Measurements from ENCODE around the gene PAPOLG.
A peak's percentile ranks its signal among the peaks of the same experiment; 100 is the strongest.
"Not testable (repeated sequence)": the region's sequence is repeated elsewhere in the genome, so short reads cannot be mapped to it uniquely, and the experiment has no call there.

The PAPOLG gene

GRCh38 chr2:60778352-60778751 lies 22.3 kb downstream of the PAPOLG start:
- no peak for DNase-seq

- no peak for DNase-seq
These were observed 23.4 kb downstream of the PAPOLG start for GRCh38 chr2:60779426-60779825.

- no peak for DNase-seq
These were observed 24.7 kb downstream of the PAPOLG start for GRCh38 chr2:60780721-60781120.

- no peak for DNase-seq
These were observed 37.1 kb downstream of the PAPOLG start for GRCh38 chr2:60793169-60793568.

GRCh38 chr2:60794271-60794863 lies 38.3 kb downstream of the PAPOLG start:
- DNase-seq: peak; percentile 21

GRCh38 chr2:60796573-60797509 lies 40.8 kb downstream of the PAPOLG start:
- no peak for DNase-seq

- no peak for DNase-seq
These were observed 48.4 kb downstream of the PAPOLG start for GRCh38 chr2:60804473-60804872.

- no peak for DNase-seq
These were observed 50.5 kb downstream of the PAPOLG start for GRCh38 chr2:60806595-60806987.

- DNase-seq: no peak
These were observed 51.1 kb downstream of the PAPOLG start for GRCh38 chr2:60806988-60807681.

- DNase-seq: no peak
These were observed 52.3 kb downstream of the PAPOLG start for GRCh38 chr2:60808330-60808801.

GRCh38 chr2:60811491-60812375 lies 55.7 kb downstream of the PAPOLG start:
- DNase-seq: no peak

GRCh38 chr2:60817191-60817590 lies 61.1 kb downstream of the PAPOLG start:
- not testable (repeated sequence) for DNase-seq

GRCh38 chr2:60818272-60818671 lies 62.2 kb downstream of the PAPOLG start:
- DNase-seq: no peak

GRCh38 chr2:60819155-60819862 lies 63.2 kb downstream of the PAPOLG start:
- no peak for DNase-seq

- DNase-seq: no peak
These were observed 63.9 kb downstream of the PAPOLG start for GRCh38 chr2:60819936-60820335.

- DNase-seq: no peak
These were observed 64.5 kb downstream of the PAPOLG start for GRCh38 chr2:60820416-60821132.

- no peak for DNase-seq
These were observed 65.0 kb downstream of the PAPOLG start for GRCh38 chr2:60821133-60821469.

- DNase-seq: no peak
These were observed 65.7 kb downstream of the PAPOLG start for GRCh38 chr2:60821587-60822302.

GRCh38 chr2:60822987-60823386 lies 66.9 kb downstream of the PAPOLG start:
- no peak for DNase-seq

- no peak for DNase-seq
These were observed 67.7 kb downstream of the PAPOLG start for GRCh38 chr2:60823694-60824305.
